ENCODE results near the gene CASP3. TPM values are rescaled to one million over a fixed set of nuclear protein-coding genes. Genes with fewer than 3 reads are reported as not detected.
"Not testable (repeated sequence)": the region's sequence is repeated elsewhere in the genome, so short reads cannot be mapped to it uniquely, and the experiment has no call there.

CASP3 gene
- total RNA-seq, 1 experiment from 2014 or later, result 57.5 TPM

GRCh38 chr4:184664445-184665210, 15.4 kb upstream of the CASP3 start:
- peak; percentile 16 for DNase-seq (ENCODE audit: low spot score)

GRCh38 chr4:184662236-184662635, 13.0 kb upstream of the CASP3 start:
- no peak for DNase-seq (ENCODE audit: low spot score)

DNA sequence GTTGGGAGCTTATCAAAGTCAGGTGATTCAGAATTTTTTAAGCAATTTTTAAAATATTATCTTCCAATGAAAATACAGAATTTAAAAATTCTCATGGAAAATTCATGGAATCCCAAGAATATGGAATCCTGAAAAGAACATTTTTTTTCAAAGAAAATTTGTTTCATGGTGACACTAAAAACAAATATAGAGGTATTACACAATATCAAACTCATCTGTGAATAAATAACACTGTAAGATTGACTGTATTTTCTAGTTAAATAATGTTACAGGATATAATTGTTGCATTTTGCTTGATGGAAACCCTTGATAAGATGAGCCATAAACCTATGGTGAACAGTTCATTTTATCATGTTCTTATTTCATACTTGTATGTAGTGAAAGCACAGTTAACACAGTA, 11.7 kb upstream of the CASP3 start:
- no peak for DNase-seq (ENCODE audit: low spot score)

- not testable (repeated sequence) for DNase-seq (ENCODE audit: low spot score)
Observed at GRCh38 chr4:184657820-184658219, 8.6 kb upstream of the CASP3 start.

DNA sequence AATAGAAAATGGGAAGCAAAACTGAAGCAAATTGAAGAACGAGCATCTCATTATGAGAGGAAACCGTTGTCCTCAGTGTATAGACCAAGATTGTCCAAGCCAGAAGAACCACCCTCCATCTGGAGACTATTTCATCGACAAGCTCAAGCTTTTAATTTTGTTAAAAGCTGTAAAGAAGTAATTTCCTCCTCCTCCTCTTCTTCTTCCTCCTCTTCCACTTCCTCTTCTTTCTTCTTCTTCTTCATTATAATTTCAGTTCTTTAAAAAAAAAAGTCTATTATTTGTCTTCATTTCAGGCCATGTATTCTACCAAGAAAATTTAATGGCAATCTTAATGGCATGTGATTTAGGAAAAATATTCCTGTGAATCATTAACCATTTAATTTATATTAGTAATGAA, 7.9 kb upstream of the CASP3 start:
- DNase-seq (ENCODE audit: low spot score), result no peak

DNA sequence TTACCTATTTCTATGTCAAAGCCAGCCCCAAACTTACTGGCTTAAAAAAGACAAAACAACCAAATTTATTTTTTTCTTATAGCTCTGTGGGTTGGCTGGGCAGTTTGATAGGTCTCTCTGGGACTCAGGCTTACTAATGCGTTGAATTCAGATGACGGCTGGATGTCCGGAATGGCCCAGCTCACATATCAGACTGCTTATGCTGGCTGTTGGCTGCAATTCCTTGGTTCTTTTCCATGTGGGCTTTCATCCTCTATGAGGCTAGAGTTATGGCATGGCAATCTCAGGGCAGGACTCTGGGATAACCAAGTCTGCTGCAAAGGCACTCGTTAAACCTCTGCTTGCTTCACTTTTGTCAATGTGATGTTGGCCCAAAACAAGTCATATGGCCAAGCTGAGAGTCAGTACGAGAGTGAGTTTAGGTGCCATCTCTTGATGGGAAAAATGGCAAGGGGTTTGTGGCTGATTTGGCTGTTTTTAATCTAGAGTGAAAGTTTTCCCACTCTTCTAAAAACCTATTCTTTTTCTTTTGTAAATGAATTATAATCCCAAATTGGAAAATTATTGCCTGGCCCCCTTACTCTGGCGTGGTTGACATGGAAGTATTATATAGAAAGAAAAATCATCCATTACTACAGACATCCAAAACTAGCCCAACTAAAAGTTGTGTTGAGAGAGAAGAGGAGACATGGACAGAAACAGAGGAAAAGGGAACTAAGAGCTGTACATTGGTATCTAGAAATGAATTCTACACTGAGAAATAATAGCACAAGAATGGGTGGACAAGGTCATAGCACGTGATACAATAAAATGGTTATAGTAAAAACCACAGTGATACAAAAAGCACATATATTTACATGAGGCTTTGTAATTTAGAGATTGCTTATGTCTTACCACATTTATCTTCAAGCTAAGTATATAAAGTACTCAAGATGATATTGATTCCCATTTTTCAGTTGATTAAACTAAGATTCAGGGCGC, 6.9 kb upstream of the CASP3 start:
- no peak for DNase-seq (ENCODE audit: low spot score)

GRCh38 chr4:184653650-184654049, 4.4 kb upstream of the CASP3 start:
- peak; percentile 15 for DNase-seq (ENCODE audit: low spot score)

GRCh38 chr4:184652681-184653080, 3.4 kb upstream of the CASP3 start:
- DNase-seq (ENCODE audit: low spot score), result not testable (repeated sequence)

- DNase-seq (ENCODE audit: low spot score), result no peak
Observed at GRCh38 chr4:184651899-184652298, 2.7 kb upstream of the CASP3 start.

DNA sequence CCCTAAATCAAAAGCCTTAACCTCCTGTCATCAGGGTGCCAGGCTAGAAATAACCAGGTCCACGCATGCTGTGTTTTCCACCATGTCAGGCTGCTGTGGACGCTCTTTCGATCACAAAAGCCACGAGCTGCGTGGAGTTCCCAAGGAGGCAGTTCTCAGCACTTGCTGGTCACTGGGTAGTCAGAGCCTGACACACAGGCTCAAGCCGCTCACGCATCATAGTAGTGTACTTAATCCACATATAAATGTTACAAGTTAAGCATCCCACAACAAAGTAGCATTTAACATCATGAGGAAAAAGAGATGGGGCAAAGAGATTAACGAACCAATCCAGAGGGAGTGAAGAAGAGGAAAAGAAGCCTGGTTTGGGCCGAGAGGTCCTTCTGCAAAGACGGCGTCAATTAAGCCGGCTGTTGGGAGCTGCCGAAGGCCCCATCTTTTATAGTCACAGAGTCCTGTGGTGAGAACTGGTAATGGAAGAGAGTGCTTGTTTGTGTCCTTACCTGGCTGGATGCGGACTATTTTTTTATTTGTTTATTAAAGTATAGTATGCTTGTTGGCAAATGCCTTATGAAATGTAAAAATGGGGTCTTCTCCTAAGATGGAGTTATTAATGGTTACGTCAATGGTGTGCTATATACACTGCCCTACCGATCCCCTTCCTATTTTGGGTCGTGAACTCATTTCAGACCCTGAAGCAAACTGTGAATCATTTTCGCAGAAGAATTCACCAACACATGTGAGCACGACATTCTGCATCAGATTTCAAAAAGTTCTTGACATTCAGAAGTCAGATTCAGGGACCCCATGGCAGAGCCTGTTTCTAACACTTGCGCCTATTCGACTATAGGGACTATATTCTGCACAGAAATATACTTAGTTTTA, 966 bp upstream of the CASP3 start:
- peak; percentile 39 for DNase-seq (ENCODE audit: low spot score)

DNA sequence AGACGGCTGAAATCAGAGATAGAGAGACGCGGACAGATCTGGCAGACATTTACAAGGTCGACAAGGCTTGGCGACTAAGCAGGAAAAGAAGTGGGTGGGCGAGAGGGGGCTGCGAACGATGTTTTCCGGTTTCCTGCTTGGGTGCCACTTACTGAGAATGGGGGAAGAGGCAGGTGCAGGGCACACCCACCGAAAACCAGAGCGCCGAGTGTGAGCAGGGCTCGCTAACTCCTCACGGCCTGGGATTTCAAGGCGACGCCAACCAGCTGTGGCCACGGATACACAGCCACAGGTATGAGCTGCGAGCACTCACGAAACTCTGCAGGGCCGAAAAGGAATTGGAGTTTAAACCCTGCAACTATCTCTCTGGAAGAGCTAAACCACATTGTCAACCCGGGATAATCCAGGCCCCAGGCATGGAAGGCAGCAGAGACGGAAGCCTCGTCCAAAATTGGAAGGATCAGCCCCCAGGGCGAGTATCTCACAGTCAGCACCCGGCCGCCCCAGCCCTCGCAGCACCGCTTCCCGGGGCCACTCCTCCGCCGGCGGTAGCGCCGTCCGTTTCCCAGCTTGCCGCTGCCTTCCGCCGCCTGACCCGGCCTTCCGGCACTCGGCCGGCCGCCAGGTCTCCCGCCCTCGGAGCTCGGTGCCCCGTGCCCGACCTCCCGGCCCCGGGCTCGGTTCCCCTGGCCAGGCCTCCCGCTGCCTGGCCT, 778 bp downstream of the CASP3 start:
- peak; percentile 11 for DNase-seq (ENCODE audit: low spot score)

DNA sequence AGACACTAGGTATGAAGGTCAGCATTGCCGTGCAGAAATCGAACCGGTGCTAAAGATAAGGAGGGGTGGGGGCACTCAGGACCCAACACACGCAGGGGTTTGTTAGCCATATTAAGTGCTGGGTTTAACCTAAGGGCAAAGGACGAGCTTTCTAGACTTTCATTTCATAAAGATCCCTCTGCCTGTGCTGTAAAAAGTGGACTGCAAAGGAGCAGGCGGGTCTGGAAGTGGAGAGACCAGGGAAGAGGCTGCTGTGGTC, 1.3 kb downstream of the CASP3 start:
- no peak for DNase-seq (ENCODE audit: low spot score)

- peak; percentile 6 for DNase-seq (ENCODE audit: low spot score)
Observed at GRCh38 chr4:184647266-184648053, 1.8 kb downstream of the CASP3 start.

DNA sequence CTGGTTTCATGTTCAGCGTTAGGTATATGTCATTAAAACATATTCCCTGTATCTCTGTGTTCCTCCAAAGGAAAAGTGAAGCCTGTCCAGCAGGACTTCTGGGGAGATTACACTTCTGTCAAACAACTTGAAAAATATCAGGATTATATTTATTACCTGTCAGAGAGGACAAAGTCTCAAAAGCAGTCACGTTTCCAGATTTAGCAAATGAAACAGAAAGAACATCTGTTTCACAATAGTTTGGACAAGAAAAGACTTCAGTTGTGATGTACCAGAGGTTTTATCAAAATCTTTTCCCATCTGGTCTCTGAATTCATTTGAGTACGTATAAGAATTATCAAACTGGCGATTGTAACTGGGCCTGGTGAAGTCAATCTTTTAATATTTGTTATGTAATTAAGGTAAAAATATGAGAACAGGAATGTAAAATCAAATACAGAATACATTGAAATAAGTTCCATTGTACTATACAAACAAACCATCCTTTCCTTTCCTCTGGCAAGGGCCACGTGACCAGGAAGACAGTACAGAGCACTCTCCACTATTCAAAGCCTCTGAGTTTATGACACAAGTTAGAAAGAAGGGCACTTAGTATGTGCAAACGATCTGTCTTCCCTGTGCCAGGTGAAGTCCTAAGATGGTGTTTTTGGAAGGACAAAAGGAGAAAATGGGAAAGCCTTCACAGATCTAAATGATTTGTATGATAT, 3.2 kb downstream of the CASP3 start:
- DNase-seq (ENCODE audit: low spot score), result no peak

DNA sequence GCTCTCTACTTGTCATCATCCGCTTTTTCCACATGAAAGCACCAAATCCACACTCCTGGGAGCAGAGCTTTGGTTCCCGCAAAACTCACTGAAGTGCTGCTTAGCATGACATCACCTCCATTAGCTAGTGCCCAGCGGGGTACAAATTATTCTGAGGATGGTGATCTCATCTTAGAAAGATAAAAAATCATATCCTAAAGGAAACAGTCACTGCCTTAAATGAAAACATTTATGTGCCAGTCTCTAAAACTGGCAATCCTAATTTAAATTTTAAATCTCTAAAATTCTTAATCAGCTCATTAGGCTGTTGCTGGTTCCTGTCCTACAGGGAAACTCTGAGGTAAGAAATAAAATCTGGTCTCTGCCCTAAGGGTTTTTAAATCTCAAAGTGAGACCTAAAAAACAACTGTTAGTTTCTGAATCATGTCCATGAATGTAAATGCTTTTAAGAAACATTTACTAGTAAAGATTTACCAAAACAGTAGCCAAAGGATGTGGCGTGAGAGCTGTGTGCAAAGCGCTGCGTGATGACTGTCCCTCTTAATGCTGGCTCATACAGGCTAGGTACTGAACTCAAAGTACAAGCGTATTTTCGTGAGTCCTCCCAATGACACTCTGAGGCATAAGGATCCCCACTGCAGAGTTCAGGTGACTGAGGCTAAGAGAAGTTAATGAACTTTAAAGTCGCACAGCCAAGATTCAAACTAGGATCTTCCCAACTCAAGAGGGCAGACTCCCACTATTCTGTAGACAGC, 4.5 kb downstream of the CASP3 start:
- peak; percentile 63 for DNase-seq (ENCODE audit: low spot score)

DNA sequence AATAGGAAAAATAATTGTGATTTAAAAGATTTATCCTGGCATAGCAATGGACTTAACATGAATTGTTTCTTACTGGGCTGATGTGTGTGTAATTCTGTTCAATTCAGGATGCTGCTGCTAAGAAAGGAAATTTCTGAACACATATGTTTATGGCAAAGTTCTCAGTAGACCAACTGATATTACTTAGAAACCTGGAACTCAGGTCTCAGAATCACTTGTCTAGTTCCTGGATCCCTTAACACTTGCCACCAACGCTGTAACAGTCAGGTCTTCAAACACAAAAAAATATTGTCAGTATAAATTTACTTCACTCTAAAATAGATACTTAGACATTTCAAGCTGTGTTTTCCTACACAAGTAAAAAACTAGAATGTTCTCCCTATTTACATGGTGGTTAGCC, 5.5 kb downstream of the CASP3 start:
- no peak for DNase-seq (ENCODE audit: low spot score)

GRCh38 chr4:184641451-184641850, 7.8 kb downstream of the CASP3 start:
- no peak for DNase-seq (ENCODE audit: low spot score)

GRCh38 chr4:184641022-184641421, 8.2 kb downstream of the CASP3 start:
- no peak for DNase-seq (ENCODE audit: low spot score)

GRCh38 chr4:184636897-184637296, 12.3 kb downstream of the CASP3 start:
- DNase-seq (ENCODE audit: low spot score), result no peak

Data from A172 (cell line).